NCI-H82 (cell line): ENCODE measurements around the gene IYD.

Experiments used
- DNase-seq: peaks from one replicate; lab custom pipeline; 2025; lab: John Stamatoyannopoulos, UW

Gene IYD, protein sequence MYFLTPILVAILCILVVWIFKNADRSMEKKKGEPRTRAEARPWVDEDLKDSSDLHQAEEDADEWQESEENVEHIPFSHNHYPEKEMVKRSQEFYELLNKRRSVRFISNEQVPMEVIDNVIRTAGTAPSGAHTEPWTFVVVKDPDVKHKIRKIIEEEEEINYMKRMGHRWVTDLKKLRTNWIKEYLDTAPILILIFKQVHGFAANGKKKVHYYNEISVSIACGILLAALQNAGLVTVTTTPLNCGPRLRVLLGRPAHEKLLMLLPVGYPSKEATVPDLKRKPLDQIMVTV

GRCh38 chr6:150368762-150369161 lies at the start of gene IYD:
TSS of gene IYD (plus strand) at chr6:150369012. CDS start at chr6:150369032, 20 bp downstream.
- no peak for DNase-seq

DNA sequence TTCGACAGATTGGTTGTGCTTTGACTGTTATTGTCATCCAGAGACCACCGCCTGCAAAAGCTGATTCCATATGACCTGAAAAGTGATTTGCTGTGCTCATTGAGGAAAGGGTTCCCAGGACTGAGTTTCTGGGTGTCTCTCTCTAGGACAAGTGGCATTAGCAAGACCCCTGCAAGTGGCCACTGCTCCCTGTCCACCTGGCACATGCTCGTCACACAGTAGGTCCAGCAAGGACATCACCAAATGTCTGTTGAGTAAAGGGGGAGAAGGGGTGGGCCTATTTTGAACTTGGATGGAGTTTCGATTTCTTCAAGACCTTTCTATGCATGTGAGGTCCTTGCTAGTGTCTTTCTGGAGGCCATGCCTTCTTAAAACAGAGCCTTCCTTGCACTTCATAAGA lies 48.9 kb upstream of the IYD start:
- DNase-seq = no peak

DNA sequence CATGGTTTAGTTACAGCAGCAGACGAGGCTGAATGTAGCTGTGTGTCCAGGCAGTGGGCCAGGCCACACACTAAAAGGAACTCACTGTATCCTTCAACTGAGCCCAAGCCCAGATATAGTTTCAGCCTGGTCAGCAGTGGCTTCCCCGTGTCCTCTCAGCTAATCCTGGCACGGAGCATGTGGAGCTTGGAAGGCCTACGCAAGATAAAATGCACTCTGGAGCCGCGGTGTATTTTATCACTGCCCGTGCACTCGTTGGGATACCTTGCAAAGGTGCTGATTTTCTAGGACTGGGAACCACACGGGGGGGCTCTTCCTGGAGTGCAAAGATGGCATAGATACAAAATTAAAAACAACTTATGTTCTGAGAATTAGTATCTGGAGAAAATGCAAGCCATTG lies 48.4 kb upstream of the IYD start:
- DNase-seq = no peak

DNA sequence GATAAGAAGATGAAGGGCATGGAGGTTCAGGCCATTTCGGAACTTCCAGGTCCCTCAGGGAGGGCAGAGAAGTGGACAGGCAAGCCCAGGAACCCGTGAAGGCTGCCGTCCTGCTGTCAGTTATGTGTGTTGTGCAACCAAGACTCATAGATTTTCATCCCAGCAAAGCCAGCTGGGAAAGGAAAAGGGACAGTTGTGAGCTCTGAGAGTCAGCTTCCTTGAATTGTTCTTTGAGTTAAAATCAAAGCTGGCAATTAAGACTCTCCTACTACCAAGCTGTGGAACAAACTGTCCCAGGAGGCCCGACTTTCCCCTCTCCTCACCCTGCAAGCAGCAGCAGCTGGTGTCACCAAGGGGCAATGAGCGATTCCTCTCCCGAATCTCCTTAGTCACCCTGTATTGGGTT lies 46.3 kb upstream of the IYD start:
- no peak for DNase-seq

- DNase-seq = no peak
Measured at GRCh38 chr6:150323205-150323604, 45.6 kb upstream of the IYD start.

DNA sequence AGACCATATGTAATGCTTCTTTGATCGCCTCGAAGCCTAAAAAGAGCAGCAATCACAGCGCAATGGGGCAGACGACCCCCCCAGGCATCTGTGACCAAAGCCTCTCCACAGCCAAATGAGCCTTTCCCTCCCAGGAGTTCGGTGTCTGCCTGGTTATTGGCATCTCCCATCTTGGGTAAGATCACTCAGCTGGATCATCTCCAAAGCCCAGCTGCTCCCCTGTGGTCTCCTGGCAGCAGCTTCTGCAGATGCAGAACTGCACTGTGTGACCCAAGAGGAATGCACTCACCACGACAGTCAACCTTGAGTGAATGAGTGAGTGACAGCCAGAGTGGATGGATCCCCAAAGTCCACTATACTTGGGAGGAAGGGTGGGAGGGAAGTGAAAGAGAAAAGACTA lies 44.8 kb upstream of the IYD start:
- DNase-seq = no peak

DNA sequence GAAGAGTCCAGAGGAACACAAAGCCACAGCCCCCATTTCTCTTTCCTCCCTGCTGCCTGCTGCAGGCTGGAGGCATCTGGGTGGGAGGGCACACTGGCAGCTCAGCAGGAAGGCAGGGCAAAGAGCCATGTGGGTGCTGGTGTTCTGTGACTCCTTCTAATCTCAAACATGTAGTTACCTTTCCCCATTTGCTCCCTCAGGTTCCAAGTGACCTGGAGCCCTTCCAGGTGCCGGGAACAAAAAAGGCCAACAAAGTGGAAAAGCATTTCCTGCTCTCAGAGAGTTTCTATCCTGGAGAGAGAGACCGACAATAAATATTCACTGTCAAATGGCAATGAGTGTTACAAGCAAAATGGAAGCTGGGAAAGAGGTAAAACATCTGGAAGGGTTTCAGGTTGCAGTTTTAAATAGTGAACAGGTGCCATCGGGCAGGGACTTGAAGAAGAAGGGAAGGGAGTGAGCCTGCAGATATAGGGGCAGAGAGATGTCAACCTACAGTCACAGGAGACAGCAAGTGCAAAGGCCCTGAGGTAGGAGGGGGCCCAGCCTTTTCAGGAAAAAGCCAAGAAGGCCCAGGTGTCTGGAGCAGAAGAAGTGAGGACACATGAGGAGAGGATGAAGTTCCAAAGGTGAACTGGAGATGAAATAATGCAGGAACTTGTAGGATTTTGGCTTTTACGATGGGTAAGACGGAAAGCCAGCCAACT lies 43.6 kb upstream of the IYD start:
- no peak for DNase-seq

DNA sequence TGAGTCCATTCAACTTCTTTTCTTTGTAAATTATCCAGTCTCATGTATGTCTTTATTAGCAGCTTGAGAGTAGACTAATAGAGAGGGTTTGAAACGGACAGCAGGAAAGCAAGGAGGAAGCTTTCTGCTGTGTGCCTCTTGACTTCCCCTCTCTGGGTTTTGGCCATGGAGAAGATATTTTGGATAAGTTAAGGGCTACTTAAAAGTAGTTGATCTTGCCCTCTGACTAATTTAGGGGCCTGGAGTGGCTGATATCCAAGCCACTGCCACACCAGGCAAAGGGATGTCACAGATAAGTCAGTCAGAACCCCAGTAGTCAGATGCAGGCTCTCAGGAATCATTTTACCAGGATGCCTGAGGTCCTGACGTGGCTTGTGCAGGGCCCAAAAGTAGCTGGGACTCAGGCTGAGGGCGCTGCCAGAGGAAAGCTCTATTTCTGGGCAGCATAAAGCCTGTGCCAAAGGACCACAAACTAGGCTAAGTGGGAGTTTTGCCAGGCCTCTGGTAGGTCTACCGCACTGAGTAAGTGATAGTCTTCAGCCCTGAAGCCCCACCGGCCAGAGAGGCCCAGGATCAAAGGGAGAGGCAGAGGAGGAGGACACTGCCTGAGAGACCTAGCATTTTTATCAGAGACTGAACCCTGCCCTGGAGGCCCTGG lies 41.6 kb upstream of the IYD start:
- no peak for DNase-seq

DNA sequence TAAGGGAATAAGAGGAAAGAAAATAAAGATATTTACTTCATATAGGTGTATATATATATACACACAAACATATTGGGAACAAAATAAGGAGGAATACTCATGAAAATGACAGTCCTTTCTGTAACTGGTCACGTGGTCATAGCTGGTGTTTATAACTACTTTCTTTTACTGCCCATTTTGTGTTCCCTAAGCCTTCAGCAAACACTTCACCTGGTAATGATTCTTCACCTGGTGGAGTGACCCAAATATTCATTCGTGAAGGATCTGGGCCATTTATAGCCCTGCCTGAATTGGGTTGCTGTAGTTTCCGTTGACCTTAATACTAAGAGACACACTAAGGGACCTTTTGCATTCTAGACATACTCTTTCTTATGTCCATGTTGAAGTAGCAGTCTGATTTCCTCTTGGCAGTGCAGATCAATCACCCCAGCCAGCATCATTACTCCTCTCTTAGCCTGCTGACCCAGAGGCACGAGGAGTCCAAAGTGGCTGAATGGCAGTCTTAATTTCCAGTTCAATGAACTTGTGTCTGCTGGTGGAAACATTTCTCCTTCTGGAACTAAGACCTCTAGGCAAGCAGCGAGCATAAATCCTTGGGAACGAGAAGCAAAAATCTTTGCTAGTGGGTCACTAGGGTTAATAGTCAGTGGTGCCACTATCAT lies 39.9 kb upstream of the IYD start:
- no peak for DNase-seq

- no peak for DNase-seq
Measured at GRCh38 chr6:150331344-150331743, 37.5 kb upstream of the IYD start.

- DNase-seq = no peak
Measured at GRCh38 chr6:150332939-150333584, 35.8 kb upstream of the IYD start.

DNA sequence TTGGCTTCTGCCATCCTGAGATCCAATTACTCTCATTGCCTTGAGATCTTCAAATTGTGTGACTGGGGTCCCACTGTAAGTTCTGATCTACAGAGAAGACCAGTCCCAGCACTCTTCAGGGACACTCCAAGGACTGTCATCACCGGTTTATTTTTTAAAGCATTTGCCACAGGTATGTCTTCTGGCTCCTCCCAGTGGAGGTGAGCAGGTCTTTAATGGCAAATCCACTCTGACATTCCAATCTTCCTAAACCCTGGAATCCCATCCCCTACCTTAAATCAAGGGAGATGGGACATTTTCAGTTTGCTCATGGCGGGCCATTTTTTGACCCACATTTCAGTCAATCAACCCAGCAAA lies 35.2 kb upstream of the IYD start:
- DNase-seq = no peak

GRCh38 chr6:150334790-150335783 lies 33.7 kb upstream of the IYD start:
- peak; percentile 27 for DNase-seq

GRCh38 chr6:150336299-150336698 lies 32.5 kb upstream of the IYD start:
- DNase-seq = no peak

DNA sequence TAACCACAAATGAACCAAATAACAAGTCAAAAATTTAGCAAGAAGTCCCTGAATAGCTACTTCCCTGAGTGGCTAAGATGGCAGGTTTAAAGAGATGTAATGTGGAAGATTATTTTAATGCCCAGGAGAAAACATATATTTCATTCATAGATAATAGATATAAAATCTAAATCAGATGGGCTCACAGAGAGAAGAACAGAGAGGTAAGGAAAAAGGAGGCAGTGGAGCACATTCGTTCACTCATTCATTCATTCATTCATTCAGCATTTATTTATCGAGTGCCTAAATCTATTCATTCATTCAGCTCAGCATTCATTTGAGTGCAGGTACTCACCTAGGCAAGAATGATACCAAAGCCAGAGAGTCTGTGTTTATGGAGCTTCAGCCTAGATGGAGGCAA lies 32.1 kb upstream of the IYD start:
- DNase-seq = no peak

DNA sequence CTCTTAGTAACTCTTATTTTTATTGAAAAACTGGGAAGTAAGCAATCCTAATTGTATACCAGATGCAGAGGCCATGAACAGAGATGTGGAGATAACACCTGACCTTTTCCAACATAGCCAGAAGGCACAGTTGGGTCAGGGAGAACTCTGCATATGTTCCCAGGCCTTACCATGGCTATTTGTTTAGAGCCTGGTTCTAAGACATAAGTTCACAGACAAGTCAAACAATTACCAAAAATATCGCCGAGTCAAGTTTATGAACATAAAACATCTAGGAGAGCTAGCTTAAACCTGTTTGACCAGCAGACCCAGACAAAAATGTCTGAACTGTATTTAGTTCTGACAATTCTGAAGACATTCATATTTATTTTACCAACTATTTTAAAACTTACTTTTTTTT lies 26.7 kb upstream of the IYD start:
- no peak for DNase-seq

DNA sequence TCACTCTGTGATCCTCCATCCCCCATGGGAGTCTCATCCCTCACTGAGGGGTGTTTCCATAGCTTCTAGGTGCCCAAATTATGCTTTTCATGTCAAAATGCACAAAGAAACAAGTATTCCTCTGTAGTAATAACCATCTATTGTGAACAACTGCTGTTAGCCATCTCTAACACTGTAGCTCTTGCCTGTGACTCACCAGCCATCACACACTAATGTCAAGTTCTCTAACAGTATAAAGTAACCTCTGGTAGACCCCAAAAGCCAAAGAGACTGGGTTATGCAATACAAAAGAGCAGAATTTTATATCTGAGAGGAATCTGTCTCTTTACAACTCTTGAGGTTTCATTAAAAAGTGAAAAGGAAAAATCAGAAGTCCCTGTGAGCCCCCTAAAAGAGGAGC lies 25.4 kb upstream of the IYD start:
- DNase-seq = no peak

GRCh38 chr6:150345781-150346180 lies 23.0 kb upstream of the IYD start:
- no peak for DNase-seq

DNA sequence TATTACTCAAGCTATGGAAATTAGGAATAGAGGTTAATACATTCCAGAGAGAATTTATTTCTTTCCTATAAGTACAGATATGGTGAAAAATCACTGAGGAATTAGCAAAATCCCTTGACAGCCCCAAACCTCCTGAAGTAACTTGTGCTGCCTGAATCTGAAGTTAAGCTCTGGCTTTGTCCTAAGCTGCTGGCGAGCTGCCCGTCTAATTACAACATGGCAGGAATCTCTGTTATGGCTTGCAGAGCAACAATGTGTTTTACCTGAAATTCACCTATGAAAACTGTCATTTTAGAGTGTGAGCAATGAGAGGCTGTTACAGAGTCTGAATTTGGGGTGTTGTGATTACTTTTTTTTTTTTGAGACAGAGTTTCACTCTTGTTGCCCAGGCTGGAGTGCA lies 22.5 kb upstream of the IYD start:
- no peak for DNase-seq

DNA sequence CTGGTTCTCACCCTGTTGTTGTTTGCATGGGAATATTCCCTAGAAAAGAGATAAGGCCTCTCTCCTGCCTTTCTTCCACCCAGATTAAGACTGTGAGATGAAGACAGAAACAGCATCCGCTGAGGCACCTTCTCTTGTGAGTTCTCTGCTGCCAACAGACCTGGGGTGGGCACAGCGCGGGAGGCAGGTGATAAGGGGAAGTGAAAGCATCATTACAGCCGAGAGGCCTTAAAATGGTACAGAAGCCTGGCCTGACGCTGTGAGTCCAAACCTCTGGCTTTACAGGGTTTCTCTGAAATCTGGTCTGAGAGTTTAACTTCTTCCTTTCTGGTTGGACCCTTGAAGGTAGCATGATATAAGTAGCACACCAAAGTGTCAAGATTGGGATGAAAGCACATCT lies 21.0 kb upstream of the IYD start:
- no peak for DNase-seq

DNA sequence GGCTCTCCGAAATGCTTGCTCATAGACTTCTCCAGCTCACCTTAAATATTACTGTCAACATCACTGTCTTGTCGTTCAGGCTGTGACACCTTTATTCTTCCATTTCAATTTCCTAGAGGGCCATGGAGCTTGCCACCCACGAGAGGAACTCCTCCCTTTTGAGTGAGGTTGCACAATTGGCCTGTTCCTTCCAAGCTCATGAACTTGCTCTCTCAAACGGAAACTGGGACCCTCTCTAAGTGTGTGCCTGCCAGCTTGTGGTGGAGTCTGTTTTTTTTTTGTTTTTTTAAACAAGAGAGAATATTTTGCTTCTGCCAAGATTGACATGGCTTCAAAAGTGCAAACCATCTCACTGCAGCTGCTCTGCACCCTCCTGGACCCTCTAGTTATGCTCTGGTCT lies 19.3 kb upstream of the IYD start:
- no peak for DNase-seq
